T-helper 1 cell (primary cell): ENCODE measurements around the gene MGST2.

Experiments used
- DNase-seq, 5 donors: peaks; one replicate each; pipeline ENCODE4 v3.0.0-alpha.2; 2012 to 2020

Gene MGST2

DNA sequence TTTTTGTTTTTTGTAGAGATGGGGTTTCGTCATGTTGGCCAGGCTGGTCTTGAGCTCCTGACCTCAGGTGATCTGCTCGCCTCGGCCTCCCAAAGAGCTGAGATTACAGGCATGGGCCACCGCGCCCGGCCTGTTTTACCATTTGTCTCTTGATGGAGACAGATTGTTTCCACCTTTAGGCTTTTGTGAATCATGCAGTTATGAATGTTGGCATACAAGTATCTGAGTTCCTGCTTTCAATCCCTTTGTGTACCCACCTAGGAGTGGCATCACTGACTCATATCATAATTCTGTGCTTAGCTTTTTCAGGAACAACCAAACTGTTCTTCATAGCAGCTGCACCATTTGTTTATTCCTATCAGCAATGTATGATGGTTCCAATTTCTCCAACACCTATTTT lies 20.2 kb upstream of the MGST2 start:
- no peak for DNase-seq

DNA sequence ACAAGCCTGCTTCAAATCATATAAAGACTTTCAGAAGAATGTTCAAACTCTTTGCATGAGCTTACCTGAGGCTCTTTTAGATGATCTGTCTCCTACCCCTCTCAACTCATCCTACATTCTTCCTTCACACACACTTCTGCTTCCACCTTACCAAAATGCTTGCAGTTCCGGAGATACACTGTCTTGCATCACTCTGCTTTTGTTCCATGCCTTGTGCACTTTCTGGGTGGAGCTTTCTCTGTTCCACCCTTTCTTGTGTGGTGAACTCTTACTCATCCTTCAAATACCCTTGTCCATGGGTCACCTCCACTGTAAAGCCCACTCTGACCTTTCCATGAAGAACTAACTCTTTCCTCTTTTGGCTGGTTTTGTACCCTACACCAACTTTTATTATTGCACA lies 18.4 kb upstream of the MGST2 start:
- no peak for DNase-seq

DNA sequence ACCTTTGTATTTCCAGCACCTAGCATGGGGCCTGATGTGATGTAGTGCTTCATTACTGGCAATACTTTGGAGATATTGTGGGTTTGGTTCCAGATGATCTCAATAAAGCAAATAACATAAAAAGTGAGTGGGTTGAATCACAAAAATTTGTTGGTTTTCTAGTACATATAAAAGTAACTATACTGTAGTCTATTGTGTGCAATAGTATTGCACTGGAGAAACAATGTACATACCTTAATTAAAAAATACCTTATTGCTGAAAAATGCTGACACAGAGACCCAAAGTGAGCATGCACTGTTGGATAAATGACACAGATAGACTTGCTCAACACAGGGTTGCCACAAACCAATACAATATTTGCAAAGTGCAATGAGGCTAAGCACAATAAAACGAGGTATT lies 17.7 kb upstream of the MGST2 start:
- DNase-seq: no peak

DNA sequence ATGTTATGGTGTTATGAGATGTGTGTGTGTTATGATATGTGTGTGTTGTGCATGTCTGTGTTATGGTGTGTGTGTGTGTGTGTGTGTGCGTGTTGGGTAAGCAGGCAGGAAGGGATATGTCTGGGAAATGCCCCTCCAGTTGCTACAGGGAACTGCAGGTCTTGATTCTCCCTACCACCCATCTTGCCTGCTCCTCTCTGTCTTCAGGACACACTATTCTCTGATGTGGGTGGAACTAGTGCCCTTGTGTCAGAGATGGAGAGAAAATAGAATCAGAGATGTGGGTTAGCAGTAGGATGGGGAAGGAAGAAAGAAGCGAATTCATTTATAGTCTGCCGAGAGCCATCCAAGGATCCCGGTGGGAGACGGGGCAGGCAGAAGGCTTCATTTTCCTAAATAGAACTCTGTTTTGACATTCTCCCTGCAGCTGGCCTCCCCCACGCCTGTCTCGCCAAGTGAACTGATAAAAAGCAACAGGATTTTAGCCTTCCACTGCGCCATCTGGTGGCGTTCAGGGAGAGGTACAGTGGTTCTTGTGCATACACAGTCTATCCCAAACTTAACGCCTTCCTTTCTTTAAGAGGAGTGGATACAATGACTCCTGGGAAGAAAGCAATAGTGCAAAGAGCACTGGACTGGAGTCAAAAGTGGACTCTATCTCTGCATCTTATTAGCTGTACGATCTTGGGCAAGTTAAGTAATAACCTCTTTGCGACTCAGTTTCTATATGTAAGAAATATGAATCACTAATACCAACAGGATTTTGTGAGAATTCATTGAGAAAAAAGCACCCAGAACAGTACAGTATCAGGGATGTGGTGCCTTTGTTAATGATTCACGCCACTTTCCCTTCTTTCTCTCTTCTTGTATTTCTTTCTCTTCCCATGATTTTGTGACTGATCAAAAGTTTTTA lies 14.1 kb upstream of the MGST2 start:
- DNase-seq: peak; percentile 31 to 75 (median 55)

DNA sequence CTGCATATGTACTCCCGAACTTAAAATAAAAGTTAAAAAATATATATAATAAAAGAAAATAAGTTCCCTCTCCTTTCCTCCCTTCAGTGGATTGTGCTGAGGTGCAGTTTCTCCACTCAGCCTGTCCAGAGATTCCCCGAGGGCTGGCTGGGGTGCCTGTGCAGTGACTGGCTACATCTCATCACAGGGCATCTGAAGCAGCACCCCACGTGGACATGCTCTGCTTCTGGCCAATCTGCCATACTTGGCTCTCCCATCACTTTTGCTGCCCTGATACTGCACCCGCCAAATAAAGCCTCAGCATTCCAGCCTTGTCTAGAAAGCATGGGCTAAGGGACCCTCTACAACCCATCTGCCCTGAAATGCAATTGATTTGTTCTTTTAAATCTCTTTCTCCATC lies 11.1 kb upstream of the MGST2 start:
- DNase-seq: no peak

DNA sequence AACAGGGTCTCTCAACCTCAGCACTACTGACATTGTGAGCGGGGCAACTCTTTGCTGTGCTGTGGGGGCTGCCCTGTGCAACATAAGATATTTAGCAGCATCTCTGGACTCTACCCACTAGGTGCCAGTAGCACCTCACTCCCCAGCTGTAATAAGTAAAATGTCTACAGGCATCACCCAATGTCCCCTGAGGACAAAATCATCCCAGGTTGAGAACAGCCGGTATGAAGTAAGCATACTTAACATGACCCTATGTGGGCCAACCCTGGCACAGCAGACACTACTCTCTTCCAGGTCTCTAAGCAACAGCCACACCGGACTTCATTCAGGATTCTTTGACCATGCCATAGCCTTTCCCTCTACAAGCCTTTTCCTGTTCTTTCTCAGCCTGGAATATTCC lies 10.5 kb upstream of the MGST2 start:
- peak in 1 of 5 donors; percentile 43 for DNase-seq

DNA sequence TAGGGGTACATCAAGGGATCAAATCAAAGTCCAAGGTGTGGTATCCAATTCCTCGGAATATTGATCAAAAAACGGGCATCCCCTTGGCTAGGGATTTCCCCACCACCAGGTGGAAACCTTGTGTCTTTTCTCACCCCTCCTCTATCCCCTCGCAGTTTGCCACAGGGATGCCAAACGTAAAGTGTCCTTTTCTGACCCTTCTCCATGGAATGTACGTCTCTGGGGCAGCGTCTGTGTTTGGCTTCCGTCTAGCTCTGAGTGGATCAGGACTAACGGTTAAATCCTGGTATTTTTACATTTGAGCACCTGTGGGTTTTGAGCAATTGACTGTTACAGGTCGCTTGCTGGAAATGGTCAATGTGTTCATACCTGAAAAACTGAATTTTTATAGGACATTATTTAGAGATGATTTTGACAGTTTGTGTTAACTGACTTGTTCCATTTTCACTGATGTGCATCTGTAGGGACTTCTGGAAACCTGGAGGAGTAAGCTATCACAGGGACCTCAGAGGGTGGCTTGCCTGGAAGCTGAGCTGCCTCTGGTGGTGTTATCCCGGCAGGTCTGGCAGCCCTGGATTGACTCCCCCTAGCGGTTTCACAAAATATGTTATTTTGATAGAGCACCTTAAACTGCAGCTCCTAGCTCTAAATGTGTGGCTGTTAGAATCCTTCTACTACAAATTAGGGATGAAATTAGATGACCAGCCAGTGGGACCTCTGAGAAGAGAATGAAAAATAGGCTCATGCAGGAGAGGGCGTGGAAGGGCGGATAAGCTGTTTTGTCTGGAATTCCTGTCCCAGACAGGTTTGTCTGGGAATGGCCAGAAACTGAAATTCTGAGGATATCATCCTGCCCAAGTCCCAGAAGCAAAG lies 8.8 kb upstream of the MGST2 start:
- DNase-seq: peak in 4 of 5 donors; percentile 12 to 76 (median 30)

DNA sequence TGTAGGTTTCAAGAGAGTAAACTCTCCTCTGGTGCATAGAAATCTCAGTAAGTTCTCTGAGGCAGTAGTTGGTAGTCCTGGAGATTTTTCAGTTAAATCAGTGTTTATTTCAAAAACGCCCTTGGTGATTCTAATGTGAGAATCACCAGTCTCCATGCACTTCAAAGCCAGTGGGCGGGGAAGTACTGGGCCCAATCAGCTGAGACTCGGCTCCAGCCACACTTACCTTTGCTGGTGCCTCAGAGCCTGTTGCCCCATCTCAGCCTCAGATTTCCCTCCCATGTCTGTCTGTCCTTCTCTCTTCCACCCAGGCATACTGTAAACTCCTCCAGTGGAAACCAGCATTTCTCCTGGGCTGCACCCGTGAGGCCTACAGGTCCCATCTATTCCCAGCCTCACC lies 7.4 kb upstream of the MGST2 start:
- peak in 1 of 5 donors; percentile 49 for DNase-seq

DNA sequence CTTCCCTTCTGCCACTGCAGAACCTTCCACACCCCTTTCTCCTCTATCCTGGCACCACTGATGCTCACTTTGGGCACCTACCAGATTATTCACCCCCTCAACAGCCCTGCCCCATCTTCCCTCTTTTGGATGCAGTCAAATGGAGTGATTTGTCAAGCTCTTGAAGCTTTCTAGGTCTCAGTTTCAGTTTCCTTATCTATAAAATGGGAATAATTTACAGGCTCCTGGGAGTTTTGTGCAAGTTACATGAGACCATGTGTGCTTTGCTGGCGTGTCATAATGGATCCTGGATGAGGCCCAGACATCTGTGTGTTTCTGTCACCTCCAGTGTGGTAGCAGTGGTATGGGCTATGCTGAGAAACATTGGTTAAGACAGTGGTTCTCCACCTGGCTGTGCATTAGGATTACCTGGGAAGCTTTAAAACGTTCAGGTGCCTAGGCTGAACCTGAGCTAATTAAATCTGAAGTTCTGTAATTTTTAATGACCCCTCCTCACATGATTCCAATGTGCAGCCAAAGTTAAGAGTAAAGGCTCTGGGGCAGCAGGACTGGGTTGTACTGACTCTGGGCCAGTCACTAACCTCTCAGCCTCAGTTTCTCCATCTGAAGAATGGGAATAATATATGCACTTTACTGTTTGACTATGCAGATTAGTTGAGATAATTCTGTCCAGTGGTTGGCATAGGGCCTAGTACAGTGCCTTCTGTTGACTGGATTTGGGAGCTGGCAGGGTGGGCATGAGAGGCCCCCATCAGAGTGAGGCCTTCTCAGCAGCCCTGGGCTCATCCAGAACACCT lies 6.8 kb upstream of the MGST2 start:
- no peak for DNase-seq

DNA sequence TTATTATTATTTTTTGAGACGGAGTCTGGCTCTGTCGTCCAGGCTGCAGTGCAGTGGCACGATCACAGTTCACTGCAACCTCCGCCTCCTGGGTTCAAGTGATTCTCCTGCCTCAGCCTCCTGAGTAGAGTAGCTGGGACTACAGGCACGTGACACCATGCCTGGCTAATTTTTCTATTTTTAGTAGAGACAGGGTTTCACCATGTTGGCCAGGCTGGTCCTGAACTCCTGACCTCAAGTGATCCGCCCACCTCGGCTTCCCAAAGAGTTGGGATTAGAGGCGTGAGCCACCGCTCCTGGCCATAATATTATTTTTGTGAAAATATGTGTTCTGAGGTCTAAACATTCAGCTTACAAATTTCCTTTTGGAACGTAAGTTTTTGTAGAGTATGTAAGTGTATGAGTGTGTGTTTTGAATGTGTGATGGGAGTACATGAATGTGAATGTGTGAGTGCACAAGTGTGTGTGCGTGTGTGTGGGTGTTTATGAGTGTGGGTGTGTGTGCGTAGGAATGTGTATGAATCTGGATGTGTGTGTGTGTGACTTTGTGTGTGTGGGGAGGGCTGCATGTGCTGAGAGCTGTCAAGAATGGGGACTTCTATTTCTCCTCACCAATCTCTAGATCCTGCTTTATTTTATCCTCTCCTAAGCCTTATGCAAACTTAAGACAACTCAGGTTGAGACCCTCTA lies 5.7 kb upstream of the MGST2 start:
- DNase-seq: no peak

DNA sequence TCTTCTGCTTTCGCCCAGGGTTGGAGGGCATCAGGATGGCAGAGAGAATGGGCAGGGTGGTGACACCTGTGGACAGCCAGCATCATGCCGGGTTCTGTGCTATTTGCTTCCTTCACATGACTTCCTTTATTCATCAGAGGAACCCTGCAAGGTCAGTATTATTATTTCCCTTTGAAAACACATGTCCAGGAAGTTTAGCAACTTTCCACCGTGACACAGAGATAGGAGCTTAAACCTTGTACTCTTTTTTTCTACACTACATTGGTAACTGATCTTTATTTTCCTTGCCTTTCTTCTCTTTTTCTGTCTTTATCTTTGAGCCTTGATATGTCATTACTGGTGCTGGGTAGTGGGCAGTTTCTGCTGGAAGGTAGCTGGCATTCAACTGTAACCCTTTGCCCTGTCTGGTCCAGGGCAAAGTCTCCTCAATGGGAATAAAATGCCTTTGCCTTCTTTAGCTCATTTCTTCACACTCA lies 5.0 kb upstream of the MGST2 start:
- no peak for DNase-seq

DNA sequence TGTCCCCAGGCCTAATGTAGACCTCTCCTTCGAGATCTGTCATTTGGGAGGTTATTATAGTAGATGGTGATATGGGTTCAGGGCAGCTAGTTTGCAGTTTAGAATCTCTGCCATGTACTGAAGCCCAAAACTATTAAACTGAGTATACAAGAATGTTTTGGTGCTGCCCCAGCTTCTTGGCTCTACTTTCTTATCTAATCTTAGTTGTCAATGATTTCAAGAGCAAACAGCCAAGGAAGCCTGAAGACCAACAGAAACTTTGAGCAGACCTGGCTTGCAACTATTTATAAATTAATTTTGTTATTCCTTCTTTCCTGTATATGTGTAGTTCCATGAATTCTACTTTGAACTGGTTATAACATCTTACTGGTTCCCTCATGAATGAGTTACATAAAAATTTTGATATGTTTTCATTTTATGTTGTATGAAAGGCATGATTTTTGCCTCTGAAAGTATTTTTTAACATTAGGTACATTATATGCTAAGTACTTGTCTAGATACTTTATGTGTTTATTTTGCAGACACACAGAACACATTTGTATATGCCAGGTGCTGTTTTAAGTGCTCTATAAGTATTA lies 2.0 kb upstream of the MGST2 start:
- DNase-seq: no peak

DNA sequence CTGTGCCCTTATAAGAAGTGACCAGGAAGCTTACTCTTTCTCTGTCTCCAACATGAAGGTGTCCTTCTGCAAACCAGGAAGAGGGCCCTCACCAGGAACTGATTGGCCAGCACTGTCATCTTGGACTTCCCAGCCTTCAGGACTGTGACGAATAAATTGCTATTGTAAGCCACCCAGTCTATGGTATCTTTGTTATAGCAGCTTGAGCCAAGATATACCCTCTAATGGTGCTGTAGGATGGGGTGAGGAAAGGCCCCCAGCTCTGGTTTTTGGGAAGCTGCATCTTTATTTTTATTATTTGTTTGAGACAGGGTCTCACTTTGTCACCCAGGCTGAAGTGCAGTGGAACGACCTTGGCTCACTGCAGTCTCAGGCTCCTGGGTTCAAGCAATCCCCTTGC lies 1.2 kb upstream of the MGST2 start:
- no peak for DNase-seq

DNA sequence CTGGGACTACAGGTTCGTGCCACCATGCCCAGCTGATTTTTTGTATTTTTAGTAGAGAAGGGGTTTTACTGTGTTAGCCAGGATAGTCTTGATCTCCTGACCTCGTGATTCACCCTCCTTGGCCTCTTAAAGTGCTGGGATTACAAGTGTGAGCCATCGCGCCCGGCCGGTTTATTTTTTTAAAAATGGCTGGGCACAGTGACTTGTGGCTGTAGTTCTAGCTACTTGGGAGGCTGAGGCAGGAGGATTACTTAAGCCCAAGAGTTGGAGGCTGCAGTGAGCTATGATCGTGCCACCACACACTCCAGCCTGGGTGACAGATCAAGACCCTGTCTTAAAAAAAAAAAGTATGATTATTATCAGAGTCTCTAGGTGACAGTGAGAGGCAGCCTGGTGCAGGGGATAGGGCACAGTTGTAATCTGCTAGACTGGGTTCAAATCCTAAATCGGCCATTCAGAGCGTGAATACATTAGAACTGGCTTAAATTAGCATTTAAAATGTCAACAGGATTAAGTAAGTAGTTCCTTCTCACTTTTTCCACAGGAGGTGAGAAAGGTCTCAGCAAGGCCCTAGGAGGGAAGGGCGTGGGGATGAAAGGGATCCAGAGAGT lies 435 bp upstream of the MGST2 start:
- DNase-seq: no peak

DNA sequence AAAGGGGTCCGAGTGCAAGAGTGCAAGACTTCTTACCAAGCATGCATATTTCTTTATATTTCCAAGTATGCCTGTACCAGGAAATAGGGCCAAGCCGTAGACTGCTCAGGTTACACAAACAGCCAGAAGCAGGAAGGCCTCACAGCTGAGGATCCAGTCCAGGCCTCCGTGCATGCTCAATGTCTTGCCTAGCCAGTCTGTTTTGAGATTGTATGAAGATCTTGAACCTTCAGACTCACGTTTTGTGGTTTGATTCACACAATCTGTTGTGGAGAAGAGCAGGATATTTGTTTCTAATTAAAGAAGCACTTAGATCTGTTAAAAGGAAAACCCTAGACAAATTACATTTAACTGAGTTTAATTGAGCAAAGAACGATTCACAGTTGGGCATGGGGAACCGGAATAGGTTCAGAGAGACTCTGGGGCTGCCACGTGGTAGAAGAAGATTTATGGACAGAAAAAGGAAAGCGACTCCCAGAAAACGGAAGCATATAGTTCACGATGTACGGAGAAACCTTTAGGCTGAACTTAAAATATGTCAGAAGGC lies 1.2 kb downstream of the MGST2 start:
- DNase-seq: peak in 1 of 5 donors; percentile 68

DNA sequence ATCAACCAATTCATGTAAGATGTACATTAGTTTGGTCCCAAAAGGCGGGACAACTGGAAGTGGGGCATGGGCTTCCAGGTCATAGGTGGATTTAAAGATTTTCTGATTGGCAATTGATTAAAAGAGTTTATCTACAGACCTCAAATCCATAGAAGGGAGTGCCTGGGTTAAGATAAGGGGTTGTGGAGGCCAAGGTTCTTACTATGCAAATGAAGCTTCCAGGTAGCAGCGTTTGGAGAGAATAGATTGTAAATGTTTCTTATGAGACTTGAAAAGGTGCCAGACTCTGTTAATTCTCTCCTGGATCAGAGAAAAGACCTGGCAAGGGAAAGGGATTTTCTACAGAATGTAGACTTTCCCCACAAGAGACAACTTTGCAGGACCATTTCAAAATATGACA lies 2.4 kb downstream of the MGST2 start:
- no peak for DNase-seq

DNA sequence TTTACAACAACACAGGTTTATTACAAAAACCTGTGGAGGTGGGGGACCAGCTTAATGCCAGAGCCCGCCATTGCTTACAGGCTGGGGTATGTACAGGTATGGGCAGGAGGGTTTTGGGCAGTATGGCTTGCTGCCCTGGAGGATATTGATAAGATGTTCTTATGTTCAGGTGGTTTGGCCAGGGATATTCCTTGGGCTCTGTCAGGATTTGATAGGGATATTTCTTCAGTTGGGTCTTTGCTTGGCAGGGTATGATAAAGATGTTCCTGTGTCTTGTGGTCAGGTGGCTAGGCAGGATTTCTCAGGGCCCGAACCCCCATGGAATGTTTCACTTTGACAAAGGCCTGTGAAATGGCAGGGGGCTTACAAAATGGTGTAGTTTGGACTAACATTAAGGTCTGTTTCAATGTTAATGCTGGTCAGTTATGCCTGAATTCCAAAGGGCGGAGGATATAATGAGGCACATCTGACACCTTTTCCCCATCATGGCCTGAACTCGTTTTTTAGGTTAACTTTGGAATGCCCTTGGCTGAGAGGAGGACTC lies 3.1 kb downstream of the MGST2 start:
- DNase-seq: no peak

DNA sequence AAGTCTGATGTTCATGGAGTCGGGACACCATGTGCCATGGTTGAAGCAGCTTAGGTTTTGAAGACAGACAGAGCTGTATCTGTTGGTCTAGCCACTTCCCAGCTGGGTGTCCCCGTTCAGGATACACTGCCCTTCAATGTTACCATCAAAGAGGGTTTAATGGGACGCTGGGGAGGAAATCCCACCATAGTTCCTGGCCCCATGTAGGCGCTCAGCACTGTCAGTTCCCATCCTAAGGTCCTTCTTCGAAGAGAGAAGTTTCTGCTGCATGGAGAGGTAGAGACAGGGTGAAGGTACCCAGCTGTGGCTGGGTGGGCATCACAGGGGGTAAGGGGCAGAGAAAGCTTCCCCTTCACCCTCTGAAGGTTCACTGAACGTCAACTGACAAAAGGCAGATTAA lies 3.7 kb downstream of the MGST2 start:
- DNase-seq: no peak

DNA sequence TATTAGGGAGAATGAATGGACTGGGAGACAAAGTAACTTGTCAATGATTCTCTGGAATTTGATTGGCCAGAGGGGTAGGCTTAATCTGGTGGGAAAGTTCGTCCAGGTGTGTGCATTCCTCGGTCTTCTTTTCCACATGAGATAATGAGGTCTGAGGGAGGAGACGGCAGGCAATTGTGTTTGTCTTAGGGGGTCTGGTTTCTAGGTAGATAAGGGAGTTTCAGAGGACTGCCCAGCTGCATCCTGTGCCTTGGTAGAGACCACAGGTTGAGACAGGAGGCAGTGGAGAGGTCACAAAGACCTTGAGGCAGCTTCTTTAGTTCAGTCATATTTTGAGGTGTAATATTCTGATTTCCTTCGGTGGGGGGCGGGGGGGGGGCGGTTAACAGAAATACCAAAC lies 4.3 kb downstream of the MGST2 start:
- DNase-seq: no peak

DNA sequence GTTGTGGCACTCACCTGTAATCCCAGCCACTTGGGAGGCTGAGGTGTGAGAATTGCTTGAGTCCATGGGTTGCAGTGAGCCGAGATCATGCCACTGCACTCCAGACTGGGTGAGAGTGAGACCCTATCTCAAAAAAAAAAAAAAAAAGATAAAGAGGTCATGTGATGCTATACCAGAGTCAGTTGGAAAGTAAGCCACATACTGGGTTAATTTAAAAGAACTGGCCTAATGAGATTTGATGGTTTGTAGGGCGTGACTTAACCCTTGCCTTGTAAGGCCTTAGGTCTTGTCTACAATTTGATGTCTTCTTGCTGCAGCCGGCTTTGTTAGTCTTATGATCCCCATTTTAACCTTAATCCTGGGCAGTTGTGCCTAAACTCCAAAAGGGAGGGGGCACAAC lies 5.2 kb downstream of the MGST2 start:
- no peak for DNase-seq

DNA sequence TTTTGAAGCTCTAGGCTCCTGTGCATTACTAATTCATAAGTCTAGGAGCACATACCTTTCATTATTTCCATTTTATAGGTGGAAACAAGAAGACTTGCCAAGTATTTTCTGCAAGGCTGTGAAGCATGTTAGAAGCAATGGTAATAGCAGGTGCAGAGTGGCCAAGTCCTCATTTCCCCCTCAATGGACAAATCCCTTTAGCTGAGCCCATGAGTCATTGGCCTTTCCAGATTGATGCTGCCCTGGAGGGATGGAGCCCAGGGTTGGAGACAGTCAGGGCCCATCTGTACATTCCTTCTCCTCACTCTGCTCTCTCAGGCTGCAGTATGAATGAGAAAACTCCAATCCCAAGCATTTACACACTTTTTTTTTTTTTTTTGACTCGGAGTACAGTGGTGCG lies 6.6 kb downstream of the MGST2 start:
- DNase-seq: no peak
